PFSK-1 (cell line): ENCODE results near the gene SEC23A.

Experiments
- POLR2AphosphoS5 ChIP-seq: IDR thresholded peaks from 2 replicates; pipeline ENCODE4 v1.6.1; 2012; ENCODE audit warnings: low read depth, mild to moderate bottlenecking, control low read depth, low read length, moderate library complexity
- SIN3A ChIP-seq: IDR thresholded peaks from 2 replicates; pipeline ENCODE4 v1.6.1; 2012; ENCODE audit warnings: mild to moderate bottlenecking, low read length, moderate library complexity, borderline replicate concordance; ENCODE audit not compliant: insufficient read depth

- TF ChIP-seq POLR2AphosphoS5 (no peak), SIN3A (no peak)
These were observed 42.1 kb downstream of the SEC23A start for GRCh38 chr14:39060818-39061437.
